ENCODE data around the gene CALML3.

DNA sequence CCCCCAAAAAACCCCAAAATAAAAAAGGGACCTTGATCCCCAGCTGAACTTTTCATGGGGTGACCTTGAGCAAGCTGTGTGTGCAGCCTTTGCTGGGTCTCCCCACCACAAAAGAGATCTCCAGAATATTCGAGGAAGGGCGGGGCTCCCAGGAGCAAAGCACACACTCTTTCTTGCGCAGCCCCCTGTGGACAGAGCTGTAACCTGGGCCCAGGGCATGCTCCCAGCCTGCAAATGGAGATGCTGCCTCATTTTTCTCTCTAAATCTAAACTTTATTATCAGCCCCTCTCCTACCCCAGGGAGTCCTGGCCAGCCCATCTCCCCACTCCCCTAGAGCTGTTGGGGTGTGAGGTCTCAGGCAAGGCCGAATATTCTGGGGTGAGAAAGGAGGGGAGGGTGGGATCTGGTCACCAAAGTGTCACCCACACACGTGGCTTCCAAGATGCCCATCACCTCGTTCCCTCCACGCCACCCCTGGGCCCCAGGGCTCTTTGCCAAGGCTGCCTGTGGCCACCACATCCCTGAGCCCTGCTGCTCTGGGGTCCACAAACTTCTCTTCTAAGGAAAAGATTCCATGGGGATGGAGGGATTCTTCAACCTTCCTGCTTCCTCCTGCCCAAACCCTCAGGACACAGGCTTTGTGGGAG, 1.7 kb upstream of the CALML3 start:
- TF ChIP-seq, protein P1, sequence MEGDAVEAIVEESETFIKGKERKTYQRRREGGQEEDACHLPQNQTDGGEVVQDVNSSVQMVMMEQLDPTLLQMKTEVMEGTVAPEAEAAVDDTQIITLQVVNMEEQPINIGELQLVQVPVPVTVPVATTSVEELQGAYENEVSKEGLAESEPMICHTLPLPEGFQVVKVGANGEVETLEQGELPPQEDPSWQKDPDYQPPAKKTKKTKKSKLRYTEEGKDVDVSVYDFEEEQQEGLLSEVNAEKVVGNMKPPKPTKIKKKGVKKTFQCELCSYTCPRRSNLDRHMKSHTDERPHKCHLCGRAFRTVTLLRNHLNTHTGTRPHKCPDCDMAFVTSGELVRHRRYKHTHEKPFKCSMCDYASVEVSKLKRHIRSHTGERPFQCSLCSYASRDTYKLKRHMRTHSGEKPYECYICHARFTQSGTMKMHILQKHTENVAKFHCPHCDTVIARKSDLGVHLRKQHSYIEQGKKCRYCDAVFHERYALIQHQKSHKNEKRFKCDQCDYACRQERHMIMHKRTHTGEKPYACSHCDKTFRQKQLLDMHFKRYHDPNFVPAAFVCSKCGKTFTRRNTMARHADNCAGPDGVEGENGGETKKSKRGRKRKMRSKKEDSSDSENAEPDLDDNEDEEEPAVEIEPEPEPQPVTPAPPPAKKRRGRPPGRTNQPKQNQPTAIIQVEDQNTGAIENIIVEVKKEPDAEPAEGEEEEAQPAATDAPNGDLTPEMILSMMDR (IDR thresholded peaks at IDR 0.05; ENCODE audit: poor library complexity, severe bottlenecking): no peak
- TF ChIP-seq MXI1 (conservative IDR thresholded peaks at IDR 0.05; ENCODE audit: poor library complexity, severe bottlenecking): no peak
- no peak for TF ChIP-seq EZH2 (IDR thresholded peaks at IDR 0.05; ENCODE audit: borderline replicate concordance, insufficient read depth, low read length, poor library complexity, severe bottlenecking)

Data from neural cell (in vitro differentiated cells).